SK-N-SH (cell line): ENCODE measurements around the gene IL21R.

ENCODE experiments used
- CHD2 ChIP-seq: fragments of 150-350 bp; IDR thresholded peaks from 2 replicates; pipeline ENCODE4 v1.6.1; 2018; ENCODE audit warnings: low read length; ENCODE audit not compliant: partially characterized antibody
- CTCF ChIP-seq: fragments of 200-600 bp; sonication (generic); IDR thresholded peaks from 2 replicates; pipeline ENCODE4 v1.6.1; 2017; ENCODE audit warnings: antibody characterized with exemption, mild to moderate bottlenecking, moderate library complexity
- FOXM1 ChIP-seq: IDR thresholded peaks from 2 replicates; pipeline ENCODE4 v1.4.0; 2012; ENCODE audit warnings: low read depth, mild to moderate bottlenecking
- MAX ChIP-seq: IDR thresholded peaks from 2 replicates; pipeline ENCODE4 v1.4.0; 2012; ENCODE audit warnings: low read depth
- POLR2AphosphoS5 ChIP-seq: IDR thresholded peaks from 2 replicates; pipeline ENCODE4 v1.6.1; 2012; ENCODE audit warnings: low read depth, low read length
- RFX5 ChIP-seq: IDR thresholded peaks from 2 replicates; pipeline ENCODE4 v1.6.1; 2012; ENCODE audit warnings: mild to moderate bottlenecking, improper control_type of control experiment, low read length
- TAF1 ChIP-seq: IDR thresholded peaks from 2 replicates; pipeline ENCODE4 v1.6.1; 2012; ENCODE audit warnings: low read depth, mild to moderate bottlenecking, low read length, moderate library complexity, borderline replicate concordance
- TCF12 ChIP-seq: IDR thresholded peaks from 2 replicates; pipeline ENCODE4 v1.4.0; 2012
- USF2 ChIP-seq: fragments of 150-350 bp; IDR thresholded peaks from 2 replicates; pipeline ENCODE4 v1.6.1; 2017; ENCODE audit warnings: antibody characterized with exemption, low read length, low read depth, borderline replicate concordance
- ZBTB33 ChIP-seq: IDR thresholded peaks from 2 replicates; pipeline ENCODE4 v1.4.0; 2012; ENCODE audit warnings: low read depth, borderline replicate concordance

- no peak for TF ChIP-seq USF2
- no peak for TF ChIP-seq RFX5
- no peak for TF ChIP-seq FOXM1
- TF ChIP-seq CTCF, result no peak
- TF ChIP-seq ZBTB33, result no peak
- TF ChIP-seq MAX, result no peak
- no peak for TF ChIP-seq CHD2
- no peak for TF ChIP-seq POLR2AphosphoS5
- no peak for TF ChIP-seq TCF12
- no peak for TF ChIP-seq TAF1
These were observed 62.0 kb downstream of the IL21R start for GRCh38 chr16:27463741-27464591.
